Pancreas (tissue), 10 donors: Measurements from ENCODE around the gene SREBF2. TPM values are rescaled to one million over a fixed set of nuclear protein-coding genes. Genes with fewer than 3 reads are reported as not detected.

ENCODE experiments used
- ATAC-seq, 4 donors: fragments of 200-7000 bp; cut with Tn5 transposase; one replicate each; pipeline versions ENCODE4 v1.8.0 to v1.9.1; 2020; ENCODE audit warnings: mild to moderate bottlenecking in 4 of 4, moderate library complexity in 4 of 4
- DNase-seq, 6 donors: peaks; one replicate each; pipeline ENCODE4 v3.0.0-alpha.2; 2020
- FAIRE-seq: peaks from 2 replicates; lab custom pipeline; 2012; peaks lifted over from hg19 to GRCh38; lab: Jason Lieb, UNC
- H3K27ac ChIP-seq, 4 donors: fragments of 200-600 bp; sonication (generic); 1 replicate in 3 of 4; 2 replicates in 1 of 4; pipeline versions ENCODE4 v1.5.0 to v1.8.0; 2020
- H3K27me3 ChIP-seq, 4 donors: fragments of 200-600 bp; one replicate each; pipeline ENCODE4 v1.8.0; 2021
- H3K36me3 ChIP-seq, 3 donors: fragments of 200-600 bp; sonication (generic) in 1 of 3; one replicate each; pipeline versions ENCODE4 v1.5.0 to v1.8.0; 2020 to 2021
- H3K4me1 ChIP-seq, 3 donors: fragments of 200-600 bp; one replicate each; pipeline ENCODE4 v1.8.0; 2021
- H3K4me3 ChIP-seq, 4 donors: fragments of 200-600 bp; sonication (generic) in 2 of 4; one replicate each; pipeline versions ENCODE4 v1.5.0 to v1.8.0; 2020 to 2021
- H3K9me3 ChIP-seq, 4 donors: fragments of 200-600 bp; one replicate each; pipeline ENCODE4 v1.8.0; 2021
- WGBS, 2 donors: extraction: QIAGEN DNeasy Blood & Tissue Kit; methylation state at CpG; one replicate each; pipeline ENCODE4 v1.1.7; 2013; 5-methylcytosine and 5-hydroxymethylcytosine counted together
- intact Hi-C, 3 donors: fragments of 100-400 bp; cut with DNase I; formaldehyde crosslinking; loops; one replicate each; pipeline versions ENCODE4 v1.11.1 to v1.14.2; 2022
- polyA plus RNA-seq, 2 donors: library from polyadenylated mRNA; stranded (reverse); fragments of 200-250 nt; gene quantifications; one replicate each; pipeline ENCODE4 v1.2.3, GENCODE V29; 2013
- total RNA-seq, 6 donors: library from RNA; stranded (reverse); fragmentation: NEBNext Ultra II Directional in 4 of 6; extraction: Animal tissue kit (Norgen Biotek cat#: 25700) in 4 of 6; gene quantifications; one replicate each; pipeline versions ENCODE4 v1.2.1 to v1.2.4, GENCODE V29; 2021 to 2023
- TF ChIP-seq, protein P1 (sequence below), 4 donors: fragments of 200-600 bp; sonication (generic) in 3 of 4; IDR thresholded peaks; one replicate each; pipeline versions ENCODE4 v1.5.0 to v1.8.0; 2021; ENCODE audit warnings: antibody characterized with exemption in 4 of 4
- donor health status: healthy with polysubstance abuse.
- donor health status: DM: no; HTN: no; CAD: no; lungs with moderate emphysema.
- donor health status: DM: no; HTN: no; CAD: no.
- donor health status: control.
- donor health status: control.
- donor health status: Bipolar disorder and iron deficiency.
- donor health status: DM: yes; HTN: yes; CAD: no.
- donor health status: DM: no; HTN: no; CAD: no.
- donor health status: DM: no; HTN: no; CAD: no.
- donor health status: DM: yes; HTN: yes; CAD: no.

The SREBF2 gene
- total and polyA plus RNA-seq, 8 donors = 28.2 to 44.8 (median 34.6) TPM

- Histone ChIP-seq H3K4me3 (no peak overlapping the region), H3K4me1 (peaks cover 7 to 13% (median 9%) of the 10 kb centered on the region in 3 donors), H3K27ac (peak overlapping the region in 1 of 4 donors; percentile 57), H3K36me3 (no peaks in the 10 kb centered on the region), H3K9me3 (no peaks in the 10 kb centered on the region), H3K27me3 (no peaks in the 10 kb centered on the region)
- no peak for DNase-seq
- FAIRE-seq = no peak
- intact Hi-C loops = loop anchor here in 2 of 3 donors (5.0 to 10.0 kb wide), 2 partner anchors 115 to 117 kb away; partner anchors contain the start of gene CENPM (in 1 of the 2)
- TF ChIP-seq, protein P1, sequence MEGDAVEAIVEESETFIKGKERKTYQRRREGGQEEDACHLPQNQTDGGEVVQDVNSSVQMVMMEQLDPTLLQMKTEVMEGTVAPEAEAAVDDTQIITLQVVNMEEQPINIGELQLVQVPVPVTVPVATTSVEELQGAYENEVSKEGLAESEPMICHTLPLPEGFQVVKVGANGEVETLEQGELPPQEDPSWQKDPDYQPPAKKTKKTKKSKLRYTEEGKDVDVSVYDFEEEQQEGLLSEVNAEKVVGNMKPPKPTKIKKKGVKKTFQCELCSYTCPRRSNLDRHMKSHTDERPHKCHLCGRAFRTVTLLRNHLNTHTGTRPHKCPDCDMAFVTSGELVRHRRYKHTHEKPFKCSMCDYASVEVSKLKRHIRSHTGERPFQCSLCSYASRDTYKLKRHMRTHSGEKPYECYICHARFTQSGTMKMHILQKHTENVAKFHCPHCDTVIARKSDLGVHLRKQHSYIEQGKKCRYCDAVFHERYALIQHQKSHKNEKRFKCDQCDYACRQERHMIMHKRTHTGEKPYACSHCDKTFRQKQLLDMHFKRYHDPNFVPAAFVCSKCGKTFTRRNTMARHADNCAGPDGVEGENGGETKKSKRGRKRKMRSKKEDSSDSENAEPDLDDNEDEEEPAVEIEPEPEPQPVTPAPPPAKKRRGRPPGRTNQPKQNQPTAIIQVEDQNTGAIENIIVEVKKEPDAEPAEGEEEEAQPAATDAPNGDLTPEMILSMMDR (IDR thresholded peaks at IDR 0.05) = no peak
- ATAC-seq = no peak
- 81 to 90% methylated on average over 6 of the region's 6 CpGs for WGBS, 2 donors
Observed at GRCh38 chr22:41827671-41828070, 5.2 kb upstream of the SREBF2 start.

GRCh38 chr22:41828516-41828915, 4.4 kb upstream of the SREBF2 start:
- ATAC-seq = no peak
- DNase-seq = peak in 1 of 6 donors; percentile 31
- no peak overlapping the region for H3K4me3 ChIP-seq
- H3K27ac ChIP-seq = peak overlapping the region in 1 of 4 donors; percentile 57
- peaks cover 7 to 13% (median 9%) of the 10 kb centered on the region in 3 donors for H3K4me1 ChIP-seq
- H3K36me3 ChIP-seq = no peaks in the 10 kb centered on the region
- no peak for FAIRE-seq
- no peaks in the 10 kb centered on the region for H3K9me3 ChIP-seq
- WGBS, 2 donors = 62 to 70% methylated on average over 4 of the region's 4 CpGs
- intact Hi-C loops = loop anchor here in 2 of 3 donors (5.0 to 10.0 kb wide), 2 partner anchors 114 to 116 kb away; partner anchors contain the start of gene CENPM (in 1 of the 2)
- H3K27me3 ChIP-seq = no peaks in the 10 kb centered on the region
- TF ChIP-seq, protein P1 (IDR thresholded peaks at IDR 0.05) = no peak

- Histone ChIP-seq H3K9me3 (no peaks in the 10 kb centered on the region), H3K4me1 (peaks cover 10 to 16% (median 13%) of the 10 kb centered on the region in 3 donors), H3K27ac (no peak overlapping the region), H3K36me3 (no peaks in the 10 kb centered on the region), H3K27me3 (no peaks in the 10 kb centered on the region), H3K4me3 (no peak overlapping the region)
- 96 to 98% methylated on average over 3 of the region's 3 CpGs for WGBS, 2 donors
- TF ChIP-seq, protein P1 (IDR thresholded peaks at IDR 0.05) = no peak
- ATAC-seq (no peak), DNase-seq (no peak), FAIRE-seq (no peak)
- intact Hi-C loops = no loop called here
Observed at GRCh38 chr22:41830174-41830573, 2.7 kb upstream of the SREBF2 start.

DNA sequence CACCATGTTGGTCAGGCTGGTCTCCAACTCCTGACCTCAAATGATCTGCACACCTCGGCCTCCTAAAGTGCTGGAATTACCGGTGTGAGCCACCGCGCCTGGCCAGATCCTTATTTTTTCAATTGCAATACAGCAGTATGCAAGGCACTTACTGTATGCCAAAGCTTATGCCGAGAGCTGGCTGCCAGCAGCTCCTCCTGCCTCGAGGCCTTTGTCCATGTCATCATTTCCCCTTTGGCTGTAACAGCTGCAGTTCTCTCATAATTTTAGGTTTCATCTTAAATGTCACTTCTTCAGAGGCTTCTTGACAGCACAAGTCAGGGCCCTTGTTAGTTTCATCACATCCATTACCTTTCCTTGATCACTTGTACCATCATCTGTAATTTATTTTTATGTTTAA, 1.5 kb upstream of the SREBF2 start:
- H3K9me3 ChIP-seq = no peaks in the 10 kb centered on the region
- TF ChIP-seq, protein P1 (IDR thresholded peaks at IDR 0.05) = no peak
- WGBS, 2 donors = 74 to 78% methylated on average over 6 of the region's 6 CpGs
- no peak for ATAC-seq
- DNase-seq = no peak
- peaks cover 8 to 9% (median 8%) of the 10 kb centered on the region in 3 donors for H3K4me1 ChIP-seq
- H3K27me3 ChIP-seq = no peaks in the 10 kb centered on the region
- H3K36me3 ChIP-seq = no peaks in the 10 kb centered on the region
- H3K27ac ChIP-seq = peak overlapping the region in 1 of 4 donors; percentile 96
- FAIRE-seq = no peak
- H3K4me3 ChIP-seq = no peak overlapping the region
- intact Hi-C loops = no loop called here

GRCh38 chr22:41831828-41832552, 915 bp upstream of the SREBF2 start:
- H3K36me3 ChIP-seq = no peaks in the 10 kb centered on the region
- FAIRE-seq (no peak), ATAC-seq (no peak), DNase-seq (no peak)
- intact Hi-C loops = no loop called here
- peak overlapping the region; percentile 86 to 97 (median 94) for H3K27ac ChIP-seq
- 7% methylated on average over 16 to 17 of the region's 17 CpGs for WGBS, 2 donors
- no peaks in the 10 kb centered on the region for H3K9me3 ChIP-seq
- H3K27me3 ChIP-seq = no peaks in the 10 kb centered on the region
- H3K4me1 ChIP-seq = peaks cover 2 to 6% (median 6%) of the 10 kb centered on the region in 3 donors
- peak overlapping the region; percentile 22 to 97 (median 86) for H3K4me3 ChIP-seq
- TF ChIP-seq, protein P1 (IDR thresholded peaks at IDR 0.05) = no peak
